Neuronal stem cell (in vitro differentiated cells): ENCODE measurements around the gene MTFR2.

Source experiments
- DNase-seq: peaks from one replicate; pipeline ENCODE4 v3.0.0-alpha.2; 2013; ENCODE audit warnings: low spot score
- H2AFZ ChIP-seq: one replicate; pipeline ENCODE4 v1.6.1; 2013; ENCODE audit warnings: mild to moderate bottlenecking, low read length, inconsistent platforms
- H2AK5ac ChIP-seq: 2 replicates; pipeline ENCODE4 v1.6.1; 2013; ENCODE audit warnings: low read depth, mild to moderate bottlenecking, inconsistent platforms, low read length, moderate library complexity, mixed read lengths
- H2BK120ac ChIP-seq: 2 replicates; pipeline ENCODE4 v1.6.1; 2013; ENCODE audit warnings: low read depth, mild to moderate bottlenecking, inconsistent platforms, low read length, moderate library complexity, mixed read lengths
- H2BK12ac ChIP-seq: one replicate; pipeline ENCODE4 v1.6.1; 2013; ENCODE audit warnings: low read length, inconsistent platforms
- H2BK15ac ChIP-seq: 2 replicates; pipeline ENCODE4 v1.6.1; 2013; ENCODE audit warnings: mild to moderate bottlenecking, low read length, inconsistent platforms, mixed read lengths
- H2BK5ac ChIP-seq: one replicate; pipeline ENCODE4 v1.6.1; 2013; ENCODE audit warnings: inconsistent platforms, mild to moderate bottlenecking, low read length, moderate library complexity
- H3K14ac ChIP-seq: one replicate; pipeline ENCODE4 v1.6.1; 2013; ENCODE audit warnings: low read length, inconsistent platforms
- H3K18ac ChIP-seq: 2 replicates; pipeline ENCODE4 v1.6.1; 2013; ENCODE audit warnings: low read length, inconsistent platforms
- H3K23ac ChIP-seq: 2 replicates; pipeline ENCODE4 v1.6.1; 2013; ENCODE audit warnings: low read depth, mild to moderate bottlenecking, mixed read lengths, low read length, inconsistent platforms; ENCODE audit not compliant: poor library complexity
- H3K27ac ChIP-seq: replicated peaks from 3 replicates; pipeline ENCODE4 v1.5.1; 2013; ENCODE audit warnings: low read length, inconsistent platforms
- H3K27me3 ChIP-seq, 3 experiments: 2 replicates each; pipeline ENCODE4 v1.6.1; 2013; ENCODE audit warnings: low read length in 3 of 3, mild to moderate bottlenecking in 2 of 3, inconsistent platforms in 1 of 3, low read depth in 1 of 3, mixed read lengths in 1 of 3, moderate library complexity in 1 of 3; ENCODE audit not compliant: control insufficient read depth in 3 of 3, insufficient read depth in 3 of 3
- H3K36me3 ChIP-seq, 2 donors: replicated peaks in 1 of 2; 2 replicates each; pipeline ENCODE4 v1.6.1; 2013; ENCODE audit warnings: low read length in 2 of 2; ENCODE audit not compliant: control insufficient read depth in 2 of 2, insufficient read depth in 2 of 2
- H3K4ac ChIP-seq: 2 replicates; pipeline ENCODE4 v1.6.1; 2013; ENCODE audit warnings: inconsistent platforms, mild to moderate bottlenecking, low read length, moderate library complexity
- H3K4me1 ChIP-seq, 2 donors: 1 replicate in 1 of 2; 2 replicates in 1 of 2; pipeline ENCODE4 v1.6.1; 2013; ENCODE audit warnings: low read length in 2 of 2, low read depth in 1 of 2; ENCODE audit not compliant: control insufficient read depth in 2 of 2, insufficient read depth in 1 of 2
- H3K4me2 ChIP-seq: one replicate; pipeline ENCODE4 v1.6.1; 2013; ENCODE audit warnings: mild to moderate bottlenecking, low read length, inconsistent platforms; ENCODE audit not compliant: insufficient read depth, poor library complexity, severe bottlenecking
- H3K4me3 ChIP-seq, 2 donors: 2 replicates each; pipeline ENCODE4 v1.5.1; 2013; ENCODE audit warnings: low read length in 2 of 2, mild to moderate bottlenecking in 2 of 2, inconsistent platforms in 1 of 2, moderate library complexity in 1 of 2
- H3K79me1 ChIP-seq: one replicate; pipeline ENCODE4 v1.6.1; 2013; ENCODE audit warnings: low read depth, mild to moderate bottlenecking, inconsistent platforms, low read length, moderate library complexity
- H3K9ac ChIP-seq: one replicate; pipeline ENCODE4 v1.6.1; 2013; ENCODE audit warnings: mild to moderate bottlenecking, low read depth, low read length, inconsistent platforms; ENCODE audit not compliant: poor library complexity
- H3K9me3 ChIP-seq, 2 donors: replicated peaks in 1 of 2; 2 replicates each; pipeline versions ENCODE3 to v1.6.1; 2013; ENCODE audit warnings: low read length in 2 of 2, mild to moderate bottlenecking in 2 of 2, inconsistent platforms in 1 of 2, low read depth in 1 of 2, mixed read lengths in 1 of 2, moderate library complexity in 1 of 2; ENCODE audit not compliant: control insufficient read depth in 2 of 2, insufficient read depth in 1 of 2
- H4K8ac ChIP-seq: one replicate; pipeline ENCODE4 v1.6.1; 2013; ENCODE audit warnings: low read depth, mild to moderate bottlenecking, inconsistent platforms, low read length, moderate library complexity
- H4K91ac ChIP-seq: one replicate; pipeline ENCODE4 v1.6.1; 2013; ENCODE audit warnings: low read length, low read depth, mild to moderate bottlenecking, inconsistent platforms; ENCODE audit not compliant: poor library complexity
- WGBS, 2 donors: extraction: QIAGEN DNeasy Blood & Tissue Kit; methylation state at CpG; one replicate each; pipeline ENCODE4 v1.1.7; 2013; ENCODE audit warnings: missing lambda C conversion rate in 2 of 2, mixed read lengths in 1 of 2; ENCODE audit not compliant: insufficient read length in 2 of 2, insufficient replicate concordance in 1 of 2; ENCODE audit errors: extremely low coverage in 2 of 2; 5-methylcytosine and 5-hydroxymethylcytosine counted together

Gene MTFR2

DNA sequence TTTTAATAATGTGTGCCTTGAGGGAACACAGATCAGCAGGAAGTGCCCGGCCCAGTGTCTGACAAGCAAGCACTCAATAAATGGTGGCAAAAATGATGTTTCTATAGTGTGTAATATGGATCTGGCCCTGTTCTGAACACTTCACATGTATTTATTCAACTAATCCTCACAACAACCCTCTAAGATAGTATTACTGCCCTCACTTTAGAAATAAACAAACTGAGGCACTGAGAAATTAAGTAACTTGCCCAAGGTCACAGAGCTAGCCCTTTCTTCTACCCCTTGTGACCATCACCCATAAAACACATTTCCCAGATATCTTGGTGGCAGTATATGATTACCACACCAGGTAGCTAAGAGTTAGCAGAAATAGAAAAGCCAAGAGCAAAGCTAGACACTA lies 12.8 kb upstream of the MTFR2 start:
- peaks cover 10 to 100% of the 10 kb centered on the region in 2 donors for H3K36me3 ChIP-seq
- WGBS, 2 donors = no CpG with 5 or more reads among the region's 1 CpG

DNA sequence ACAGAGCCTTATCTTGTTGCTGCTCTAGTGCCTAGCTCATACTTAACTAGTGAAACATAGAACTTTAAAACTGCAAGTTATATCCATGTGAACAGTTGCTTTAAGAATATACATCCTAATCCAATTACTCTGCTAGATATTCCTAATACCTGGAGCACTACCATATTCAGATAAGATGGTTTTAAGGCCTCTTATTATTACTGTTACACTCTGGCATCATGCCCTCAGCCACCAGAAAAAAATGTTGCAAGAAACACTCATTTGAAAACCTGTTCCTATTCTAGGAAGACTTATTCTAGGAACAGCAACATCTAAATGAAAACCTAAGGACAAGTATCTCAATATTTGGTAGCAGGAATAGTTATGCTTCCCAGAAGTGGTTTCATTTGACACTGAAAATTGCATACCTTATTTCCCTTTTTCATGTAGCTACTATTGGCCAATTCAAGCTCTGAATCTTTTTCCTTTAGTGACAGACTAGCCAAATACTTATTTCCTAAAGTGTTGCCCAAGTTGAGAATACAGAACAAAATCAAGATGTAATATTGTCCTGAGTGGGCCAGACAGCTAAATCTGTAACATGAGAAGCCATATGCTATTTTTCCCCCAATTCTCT lies 4.8 kb upstream of the MTFR2 start:
- H3K4me1 ChIP-seq = no peaks in the 10 kb centered on the region
- no peak overlapping the region for H2BK12ac ChIP-seq
- H3K23ac ChIP-seq = no peak overlapping the region
- no peak overlapping the region for H3K4me3 ChIP-seq
- no peak overlapping the region for H3K9ac ChIP-seq
- DNase-seq = no peak
- no peak overlapping the region for H4K91ac ChIP-seq
- peaks cover 0 to 38% of the 10 kb centered on the region in 2 donors for H3K36me3 ChIP-seq
- H2BK120ac ChIP-seq = no peak overlapping the region
- H3K18ac ChIP-seq = no peak overlapping the region
- no peak overlapping the region for H2BK5ac ChIP-seq
- no peak overlapping the region for H3K14ac ChIP-seq
- no peaks in the 10 kb centered on the region for H3K9me3 ChIP-seq
- no peaks in the 10 kb centered on the region for H3K27me3 ChIP-seq
- H3K79me1 ChIP-seq = no peaks in the 10 kb centered on the region
- H4K8ac ChIP-seq = no peak overlapping the region
- H3K4ac ChIP-seq = no peak overlapping the region
- H2AFZ ChIP-seq = no peak overlapping the region
- H3K4me2 ChIP-seq = no peak overlapping the region
- H2BK15ac ChIP-seq = no peak overlapping the region
- no peak overlapping the region for H3K27ac ChIP-seq
- H2AK5ac ChIP-seq = no peak overlapping the region

More for the DNA sequence above, 12.8 kb upstream of the MTFR2 start:
- no peak for DNase-seq
- H4K8ac ChIP-seq = no peak overlapping the region
- no peak overlapping the region for H3K4me2 ChIP-seq
- H3K14ac ChIP-seq = no peak overlapping the region
- no peak overlapping the region for H3K27ac ChIP-seq
- no peak overlapping the region for H3K4ac ChIP-seq
- no peak overlapping the region for H3K18ac ChIP-seq
- H3K79me1 ChIP-seq = no peaks in the 10 kb centered on the region
- H2AFZ ChIP-seq = no peak overlapping the region
- H2BK15ac ChIP-seq = no peak overlapping the region
- H2BK120ac ChIP-seq = no peak overlapping the region
- no peaks in the 10 kb centered on the region for H3K9me3 ChIP-seq
- H3K27me3 ChIP-seq = no peaks in the 10 kb centered on the region
- no peak overlapping the region for H2BK12ac ChIP-seq
- no peak overlapping the region for H2BK5ac ChIP-seq
- H3K4me1 ChIP-seq = no peaks in the 10 kb centered on the region
- H3K23ac ChIP-seq = no peak overlapping the region
- H4K91ac ChIP-seq = no peak overlapping the region
- no peak overlapping the region for H3K9ac ChIP-seq
- H2AK5ac ChIP-seq = no peak overlapping the region
- no peak overlapping the region for H3K4me3 ChIP-seq

DNA sequence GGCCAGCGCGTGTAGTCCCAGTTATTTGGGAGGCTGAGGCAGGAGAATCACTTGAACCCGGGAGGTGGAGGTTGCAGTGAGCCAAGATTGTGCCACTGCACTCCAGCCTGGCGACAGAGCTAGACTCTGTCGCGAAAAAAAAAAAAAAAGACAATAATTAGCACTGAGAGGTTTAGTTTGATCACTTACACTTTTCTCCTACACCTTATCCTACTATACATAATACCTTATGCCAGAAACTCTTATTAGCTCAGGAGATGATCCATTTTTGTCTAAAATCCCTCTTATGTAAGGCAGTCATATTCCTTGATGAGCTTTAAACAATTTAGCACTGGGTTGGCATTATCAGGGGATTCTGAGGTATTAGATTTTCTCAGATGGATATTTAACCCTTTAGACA lies 3.6 kb upstream of the MTFR2 start:
- Histone ChIP-seq H3K23ac (no peak overlapping the region), H3K4ac (no peak overlapping the region), H3K27me3 (no peaks in the 10 kb centered on the region), H2BK12ac (no peak overlapping the region), H3K9ac (no peak overlapping the region), H3K27ac (no peak overlapping the region), H3K4me1 (peaks cover 0 to 2% of the 10 kb centered on the region in 2 donors), H2BK5ac (no peak overlapping the region), H3K36me3 (peaks cover 0 to 25% of the 10 kb centered on the region in 2 donors), H4K91ac (no peak overlapping the region), H2BK15ac (no peak overlapping the region), H2AFZ (no peak overlapping the region), H3K9me3 (no peaks in the 10 kb centered on the region), H3K79me1 (no peaks in the 10 kb centered on the region), H3K14ac (no peak overlapping the region), H2BK120ac (no peak overlapping the region), H3K4me3 (no peak overlapping the region), H3K4me2 (no peak overlapping the region), H3K18ac (no peak overlapping the region), H4K8ac (no peak overlapping the region), H2AK5ac (no peak overlapping the region)
- WGBS, 2 donors = no CpG with 5 or more reads among the region's 6 CpGs
- no peak for DNase-seq

DNA sequence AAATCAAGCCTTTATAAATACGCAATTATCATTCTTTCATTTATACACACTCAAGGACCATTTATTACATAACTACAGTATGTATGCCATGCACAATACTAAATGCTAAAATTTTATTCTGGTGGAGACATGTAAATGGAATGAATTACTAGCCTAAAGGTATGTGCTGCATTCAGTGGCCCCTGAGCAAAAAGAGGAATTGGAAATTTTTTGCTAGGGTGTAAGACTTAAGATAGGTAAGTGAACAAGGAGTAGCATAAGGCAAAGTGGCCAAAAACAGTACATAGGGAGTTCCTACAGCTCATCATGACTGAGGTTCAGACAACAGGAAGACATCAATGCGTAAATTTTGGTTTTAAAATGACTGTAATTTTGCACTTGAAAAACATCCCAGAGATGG lies 2.3 kb upstream of the MTFR2 start:
- no peak overlapping the region for H3K9ac ChIP-seq
- DNase-seq = no peak
- no peak overlapping the region for H2BK12ac ChIP-seq
- no peak overlapping the region for H2BK15ac ChIP-seq
- H3K14ac ChIP-seq = no peak overlapping the region
- H3K79me1 ChIP-seq = no peaks in the 10 kb centered on the region
- no peak overlapping the region for H3K4ac ChIP-seq
- no peaks in the 10 kb centered on the region for H3K9me3 ChIP-seq
- H3K27me3 ChIP-seq = no peaks in the 10 kb centered on the region
- no peak overlapping the region for H3K4me2 ChIP-seq
- H3K23ac ChIP-seq = no peak overlapping the region
- peaks cover 0 to 13% of the 10 kb centered on the region in 2 donors for H3K36me3 ChIP-seq
- H3K27ac ChIP-seq = no peak overlapping the region
- no peak overlapping the region for H4K91ac ChIP-seq
- no peak overlapping the region for H3K4me3 ChIP-seq
- no peak overlapping the region for H3K18ac ChIP-seq
- H2AK5ac ChIP-seq = no peak overlapping the region
- no peak overlapping the region for H2BK120ac ChIP-seq
- 100% methylated on average over 1 of the region's 2 CpGs; no CpG with 5 or more reads in 1 of the 2 donors for WGBS, 2 donors
- H2AFZ ChIP-seq = no peak overlapping the region
- H4K8ac ChIP-seq = no peak overlapping the region
- H3K4me1 ChIP-seq = peaks cover 0 to 2% of the 10 kb centered on the region in 2 donors
- no peak overlapping the region for H2BK5ac ChIP-seq
